Caco-2 (cell line): ENCODE results near the gene CNTNAP5. TPM values are rescaled to one million over a fixed set of nuclear protein-coding genes. Genes with fewer than 3 reads are reported as not detected.

Experiments
- BruUV-seq: library from RNA; stranded (reverse); fragments of 400-500 nt; replicated peaks from 2 replicates; lab custom pipeline; 2021; lab: Mats Ljungman, UMichigan
- CTCF ChIA-PET: fragments of 300-600 bp; sonication (Branson Sonifier 250); formaldehyde crosslinking; loops from one replicate; lab custom pipeline; 2022; ENCODE audit warnings: antibody characterized with exemption; lab: Charles Lee
- POLR2A ChIA-PET: fragments of 300-600 bp; sonication (Branson Sonifier 250); formaldehyde crosslinking; loops from one replicate; lab custom pipeline; 2022; ENCODE audit warnings: antibody characterized with exemption; lab: Charles Lee
- DNase-seq, 2 experiments: peaks; one replicate each; pipeline versions ENCODE4 v3.0.0 to v3.0.0-alpha.2; 2020 to 2022
- H3K27me3 ChIP-seq: replicated peaks from 2 replicates; pipeline ENCODE4 v1.6.0; 2011; ENCODE audit warnings: low read length; ENCODE audit not compliant: control insufficient read depth, insufficient read depth
- H3K36me3 ChIP-seq: 2 replicates; pipeline ENCODE4 v1.5.1; 2011; ENCODE audit warnings: low read length; ENCODE audit not compliant: control insufficient read depth, insufficient read depth
- H3K4me1 ChIP-seq: fragments of 250-450 bp; sonication (Bioruptor Pico); 2 replicates; pipeline ENCODE4 v1.5.1; 2020; ENCODE audit warnings: mild to moderate bottlenecking
- H3K4me3 ChIP-seq: 2 replicates; pipeline ENCODE4 v1.5.1; 2011; ENCODE audit warnings: low read depth, mild to moderate bottlenecking, control low read depth, low read length
- H3K9me3 ChIP-seq: fragments of 250-450 bp; sonication (Bioruptor Pico); 2 replicates; pipeline ENCODE4 v1.5.1; 2020; ENCODE audit warnings: mild to moderate bottlenecking, moderate library complexity
- H3K27ac Mint-ChIP-seq: one replicate; pipeline ENCODE4 v1.8.0; 2022; ENCODE audit warnings: mixed read lengths; ENCODE audit not compliant: unreplicated experiment
- H3K27me3 Mint-ChIP-seq: one replicate; pipeline ENCODE4 v1.8.0; 2022; ENCODE audit warnings: mixed read lengths; ENCODE audit not compliant: insufficient read depth, unreplicated experiment
- H3K36me3 Mint-ChIP-seq: one replicate; pipeline ENCODE4 v1.8.0; 2022; ENCODE audit warnings: mild to moderate bottlenecking, mixed read lengths; ENCODE audit not compliant: insufficient read depth, unreplicated experiment
- H3K4me1 Mint-ChIP-seq: one replicate; pipeline ENCODE4 v1.8.0; 2022; ENCODE audit warnings: low read depth, mixed read lengths; ENCODE audit not compliant: unreplicated experiment
- H3K4me3 Mint-ChIP-seq: one replicate; pipeline ENCODE4 v1.8.0; 2022; ENCODE audit warnings: mild to moderate bottlenecking, moderate library complexity, mixed read lengths; ENCODE audit not compliant: unreplicated experiment
- H3K9me3 Mint-ChIP-seq: one replicate; pipeline ENCODE4 v1.8.0; 2022; ENCODE audit warnings: mixed read lengths; ENCODE audit not compliant: unreplicated experiment
- intact Hi-C: fragments of 100-400 bp; cut with micrococcal nuclease; formaldehyde crosslinking; loops from one replicate; pipeline ENCODE4 v1.10.0; 2022; ENCODE audit not compliant: unreplicated experiment
- total RNA-seq: library from RNA; stranded (reverse); gene quantifications from 2 replicates; pipeline ENCODE4 v1.2.3, GENCODE V29; 2022
- TF ChIP-seq, protein P1 (sequence below), 2 experiments: fragments of 200-600 bp in 1 of 2; IDR thresholded peaks; 1 replicate in 1 of 2; 2 replicates in 1 of 2; pipeline versions ENCODE4 v1.5.1 to v1.8.0; 2011 to 2022; ENCODE audit warnings: antibody characterized with exemption in 1 of 2, control low read depth in 1 of 2, inconsistent platforms in 1 of 2, low read depth in 1 of 2, low read length in 1 of 2, mild to moderate bottlenecking in 1 of 2, moderate library complexity in 1 of 2; ENCODE audit not compliant: insufficient read depth in 1 of 2, severe bottlenecking in 1 of 2, unreplicated experiment in 1 of 2

CNTNAP5 gene
- total RNA-seq, 1 experiment from 2014 or later: 0.14 TPM

DNA sequence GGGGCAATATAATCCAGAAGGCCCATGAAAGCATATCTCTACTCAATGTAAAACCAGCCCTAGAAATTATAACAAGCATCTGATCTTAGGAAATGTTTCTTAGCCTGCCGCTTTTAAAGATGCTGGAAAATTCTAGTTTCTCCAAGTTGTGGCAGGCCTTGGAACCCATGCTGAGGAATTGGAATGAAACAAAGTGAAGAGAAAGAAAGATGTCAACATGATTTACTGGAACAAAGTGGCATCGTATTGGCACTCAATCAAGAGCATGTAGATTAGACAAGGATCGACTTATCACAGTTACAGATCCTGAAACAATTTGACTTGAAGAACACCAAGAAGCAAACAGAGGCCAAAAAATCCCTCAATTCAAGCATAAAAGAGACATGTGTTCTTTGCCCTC lies 28.7 kb downstream of the CNTNAP5 start:
- peaks cover 5% of the 10 kb centered on the region for H3K4me1 Mint-ChIP-seq
- no peak overlapping the region for H3K27ac Mint-ChIP-seq
- CTCF ChIA-PET: no interaction called here

DNA sequence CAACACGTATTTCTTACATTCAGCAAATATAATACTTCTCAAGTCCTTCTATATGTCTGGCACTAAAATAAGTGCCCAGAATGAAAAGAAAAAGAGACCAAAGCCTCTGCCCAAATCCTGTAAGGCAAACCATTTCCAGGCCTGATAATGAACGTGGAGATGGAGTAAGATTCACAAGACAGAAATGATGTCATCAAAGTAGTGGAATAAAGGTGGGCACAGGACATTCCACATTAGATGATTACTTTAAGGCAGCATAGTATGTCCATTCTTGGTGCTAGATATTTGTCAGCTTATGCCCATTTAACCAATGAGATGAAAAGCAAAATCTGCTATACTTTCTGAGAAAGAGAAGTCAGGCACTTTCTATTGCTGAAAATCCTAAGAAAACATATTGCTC lies 38.5 kb downstream of the CNTNAP5 start:
- Histone ChIP-seq H3K27me3 (no peaks in the 10 kb centered on the region), H3K4me3 (no peak overlapping the region), H3K36me3 (no peaks in the 10 kb centered on the region), H3K9me3 (no peaks in the 10 kb centered on the region), H3K4me1 (no peaks in the 10 kb centered on the region)
- intact Hi-C loops: no loop called here
- CTCF ChIA-PET: no interaction called here
- peaks cover 15% of the 10 kb centered on the region for H3K9me3 Mint-ChIP-seq
- H3K4me3 Mint-ChIP-seq: no peak overlapping the region
- DNase-seq: no peak
- POLR2A ChIA-PET: no interaction called here
- no peaks in the 10 kb centered on the region for H3K36me3 Mint-ChIP-seq
- H3K4me1 Mint-ChIP-seq: no peaks in the 10 kb centered on the region
- H3K27me3 Mint-ChIP-seq: no peaks in the 10 kb centered on the region
- H3K27ac Mint-ChIP-seq: no peak overlapping the region
- TF ChIP-seq, protein P1, sequence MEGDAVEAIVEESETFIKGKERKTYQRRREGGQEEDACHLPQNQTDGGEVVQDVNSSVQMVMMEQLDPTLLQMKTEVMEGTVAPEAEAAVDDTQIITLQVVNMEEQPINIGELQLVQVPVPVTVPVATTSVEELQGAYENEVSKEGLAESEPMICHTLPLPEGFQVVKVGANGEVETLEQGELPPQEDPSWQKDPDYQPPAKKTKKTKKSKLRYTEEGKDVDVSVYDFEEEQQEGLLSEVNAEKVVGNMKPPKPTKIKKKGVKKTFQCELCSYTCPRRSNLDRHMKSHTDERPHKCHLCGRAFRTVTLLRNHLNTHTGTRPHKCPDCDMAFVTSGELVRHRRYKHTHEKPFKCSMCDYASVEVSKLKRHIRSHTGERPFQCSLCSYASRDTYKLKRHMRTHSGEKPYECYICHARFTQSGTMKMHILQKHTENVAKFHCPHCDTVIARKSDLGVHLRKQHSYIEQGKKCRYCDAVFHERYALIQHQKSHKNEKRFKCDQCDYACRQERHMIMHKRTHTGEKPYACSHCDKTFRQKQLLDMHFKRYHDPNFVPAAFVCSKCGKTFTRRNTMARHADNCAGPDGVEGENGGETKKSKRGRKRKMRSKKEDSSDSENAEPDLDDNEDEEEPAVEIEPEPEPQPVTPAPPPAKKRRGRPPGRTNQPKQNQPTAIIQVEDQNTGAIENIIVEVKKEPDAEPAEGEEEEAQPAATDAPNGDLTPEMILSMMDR (IDR thresholded peaks at IDR 0.05; ENCODE audit: insufficient read depth in 1 of 2, low read depth in 1 of 2, low read length in 1 of 2, severe bottlenecking in 1 of 2, unreplicated experiment in 1 of 2): no peak
- BruUV-seq: no TSS peak

More for the DNA sequence above, 28.7 kb downstream of the CNTNAP5 start:
- POLR2A ChIA-PET: no interaction called here
- Mint-ChIP-seq H3K36me3 (no peaks in the 10 kb centered on the region), H3K4me3 (no peak overlapping the region), H3K9me3 (no peaks in the 10 kb centered on the region), H3K27me3 (no peaks in the 10 kb centered on the region)
- TF ChIP-seq, protein P1 (IDR thresholded peaks at IDR 0.05; ENCODE audit: insufficient read depth in 1 of 2, low read depth in 1 of 2, low read length in 1 of 2, severe bottlenecking in 1 of 2, unreplicated experiment in 1 of 2): no peak
- DNase-seq: no peak
- intact Hi-C loops: no loop called here
- no TSS peak for BruUV-seq
- no peaks in the 10 kb centered on the region for H3K36me3 ChIP-seq
- no peak overlapping the region for H3K4me3 ChIP-seq
- no peaks in the 10 kb centered on the region for H3K9me3 ChIP-seq
- no peaks in the 10 kb centered on the region for H3K27me3 ChIP-seq
- H3K4me1 ChIP-seq: peaks cover 5% of the 10 kb centered on the region; the same call in 1 of the 2 replicates

DNA sequence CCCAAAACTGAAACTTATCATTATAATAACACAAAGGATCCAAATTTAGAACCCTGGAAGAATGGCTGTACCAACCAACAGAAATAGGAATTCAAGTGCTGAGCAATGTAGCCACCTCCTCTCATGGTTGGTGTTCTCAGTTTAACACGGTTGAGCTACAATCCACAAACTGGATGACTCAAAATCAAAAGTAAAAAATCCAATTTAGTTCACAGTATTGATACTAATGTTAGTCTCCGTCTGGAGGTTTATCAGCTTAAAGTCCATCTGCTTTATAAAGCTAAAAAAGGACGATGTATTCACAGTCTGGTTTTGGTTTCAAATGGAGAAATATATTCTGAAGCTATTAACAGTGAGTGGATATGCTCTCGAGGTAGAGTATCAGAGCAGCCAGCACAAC lies 40.5 kb downstream of the CNTNAP5 start:
- Histone ChIP-seq H3K9me3 (no peaks in the 10 kb centered on the region), H3K4me1 (no peaks in the 10 kb centered on the region), H3K27me3 (no peaks in the 10 kb centered on the region), H3K36me3 (no peaks in the 10 kb centered on the region), H3K4me3 (no peak overlapping the region)
- no TSS peak for BruUV-seq
- intact Hi-C loops: no loop called here
- H3K4me3 Mint-ChIP-seq: no peak overlapping the region
- H3K27me3 Mint-ChIP-seq: no peaks in the 10 kb centered on the region
- ChIA-PET CTCF (no interaction called here), POLR2A (no interaction called here)
- peaks cover 15% of the 10 kb centered on the region for H3K9me3 Mint-ChIP-seq
- H3K27ac Mint-ChIP-seq: no peak overlapping the region
- no peaks in the 10 kb centered on the region for H3K4me1 Mint-ChIP-seq
- TF ChIP-seq, protein P1 (IDR thresholded peaks at IDR 0.05; ENCODE audit: insufficient read depth in 1 of 2, low read depth in 1 of 2, low read length in 1 of 2, severe bottlenecking in 1 of 2, unreplicated experiment in 1 of 2): no peak
- no peaks in the 10 kb centered on the region for H3K36me3 Mint-ChIP-seq
- DNase-seq: no peak
